Bronchial epithelial cell (primary cell): ENCODE measurements around the gene PCSK5. TPM values are rescaled to one million over a fixed set of nuclear protein-coding genes. Genes with fewer than 3 reads are reported as not detected.
"Not testable (repeated sequence)": the region's sequence is repeated elsewhere in the genome, so short reads cannot be mapped to it uniquely, and the experiment has no call there.

Source experiments
- DNase-seq: peaks from one replicate; pipeline ENCODE4 v3.0.0-alpha.2; 2010; ENCODE audit warnings: low read depth
- FAIRE-seq: peaks from 2 replicates; lab custom pipeline; 2011; peaks lifted over from hg19 to GRCh38; lab: Jason Lieb, UNC
- H3K27me3 ChIP-seq: 2 replicates; pipeline ENCODE4 v1.5.1; 2011; ENCODE audit warnings: low read length; ENCODE audit not compliant: control insufficient read depth, insufficient read depth
- H3K36me3 ChIP-seq: 2 replicates; pipeline ENCODE4 v1.5.1; 2011; ENCODE audit warnings: low read length; ENCODE audit not compliant: control insufficient read depth, insufficient read depth
- H3K4me3 ChIP-seq: 2 replicates; pipeline ENCODE4 v1.5.1; 2011; ENCODE audit warnings: mild to moderate bottlenecking, low read depth, low read length, control low read depth
- total RNA-seq: library from RNA; depleted of rRNA; stranded (reverse); fragments of >200 nt; gene quantifications from 2 replicates; pipeline ENCODE4 v1.2.1, GENCODE V29; 2014
- TF ChIP-seq, protein P1 (sequence below): IDR thresholded peaks from 2 replicates; pipeline ENCODE4 v1.5.1; 2011; ENCODE audit warnings: mild to moderate bottlenecking, moderate library complexity, low read length, control low read depth, inconsistent platforms; ENCODE audit not compliant: insufficient read depth, severe bottlenecking

Gene PCSK5
- total RNA-seq, 1 donor from 2014 or later = 4.2 TPM

GRCh38 chr9:75851917-75852316, 38.6 kb upstream of the PCSK5 start:
- TF ChIP-seq, protein P1, sequence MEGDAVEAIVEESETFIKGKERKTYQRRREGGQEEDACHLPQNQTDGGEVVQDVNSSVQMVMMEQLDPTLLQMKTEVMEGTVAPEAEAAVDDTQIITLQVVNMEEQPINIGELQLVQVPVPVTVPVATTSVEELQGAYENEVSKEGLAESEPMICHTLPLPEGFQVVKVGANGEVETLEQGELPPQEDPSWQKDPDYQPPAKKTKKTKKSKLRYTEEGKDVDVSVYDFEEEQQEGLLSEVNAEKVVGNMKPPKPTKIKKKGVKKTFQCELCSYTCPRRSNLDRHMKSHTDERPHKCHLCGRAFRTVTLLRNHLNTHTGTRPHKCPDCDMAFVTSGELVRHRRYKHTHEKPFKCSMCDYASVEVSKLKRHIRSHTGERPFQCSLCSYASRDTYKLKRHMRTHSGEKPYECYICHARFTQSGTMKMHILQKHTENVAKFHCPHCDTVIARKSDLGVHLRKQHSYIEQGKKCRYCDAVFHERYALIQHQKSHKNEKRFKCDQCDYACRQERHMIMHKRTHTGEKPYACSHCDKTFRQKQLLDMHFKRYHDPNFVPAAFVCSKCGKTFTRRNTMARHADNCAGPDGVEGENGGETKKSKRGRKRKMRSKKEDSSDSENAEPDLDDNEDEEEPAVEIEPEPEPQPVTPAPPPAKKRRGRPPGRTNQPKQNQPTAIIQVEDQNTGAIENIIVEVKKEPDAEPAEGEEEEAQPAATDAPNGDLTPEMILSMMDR = no peak
- no peak for DNase-seq
- FAIRE-seq = no peak
- Histone ChIP-seq H3K36me3 (no peaks in the 10 kb centered on the region), H3K4me3 (no peak overlapping the region), H3K27me3 (no peaks in the 10 kb centered on the region)

GRCh38 chr9:75852746-75853145, 37.7 kb upstream of the PCSK5 start:
- H3K27me3 ChIP-seq = no peaks in the 10 kb centered on the region
- FAIRE-seq (no peak), DNase-seq (no peak)
- no peaks in the 10 kb centered on the region for H3K36me3 ChIP-seq
- no peak overlapping the region for H3K4me3 ChIP-seq
- TF ChIP-seq, protein P1 = no peak

- TF ChIP-seq, protein P1 = peak; percentile 51
- H3K4me3 ChIP-seq = no peak overlapping the region
- no peaks in the 10 kb centered on the region for H3K36me3 ChIP-seq
- FAIRE-seq (no peak), DNase-seq (peak; percentile 46)
- no peaks in the 10 kb centered on the region for H3K27me3 ChIP-seq
Observed at GRCh38 chr9:75855509-75855908, 35.0 kb upstream of the PCSK5 start.

GRCh38 chr9:75858497-75859092, 31.9 kb upstream of the PCSK5 start:
- DNase-seq (no peak), FAIRE-seq (no peak)
- Histone ChIP-seq H3K36me3 (no peaks in the 10 kb centered on the region), H3K27me3 (no peaks in the 10 kb centered on the region), H3K4me3 (no peak overlapping the region)
- TF ChIP-seq, protein P1 = no peak

DNA sequence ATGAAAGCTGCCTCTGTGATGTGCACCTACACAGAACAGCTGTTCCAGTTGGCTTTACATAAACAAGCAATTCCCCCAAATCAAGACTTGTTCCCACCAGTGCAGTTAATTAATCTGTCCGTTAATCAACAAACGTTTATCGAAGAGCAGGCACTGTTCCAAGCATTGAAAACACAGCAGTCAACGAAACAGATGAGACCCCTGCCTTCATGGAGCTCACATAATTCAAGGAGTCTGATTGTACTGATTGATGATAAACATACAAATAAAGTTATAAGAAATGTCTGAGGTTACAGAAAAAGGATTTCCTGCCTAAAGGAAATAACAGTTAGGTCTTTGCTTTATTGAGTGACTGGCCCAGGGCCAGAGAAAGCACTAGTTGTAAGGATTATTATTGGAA, 26.2 kb upstream of the PCSK5 start:
- Histone ChIP-seq H3K27me3 (no peaks in the 10 kb centered on the region), H3K36me3 (no peaks in the 10 kb centered on the region), H3K4me3 (no peak overlapping the region)
- no peak for FAIRE-seq
- DNase-seq = no peak
- TF ChIP-seq, protein P1 = no peak

DNA sequence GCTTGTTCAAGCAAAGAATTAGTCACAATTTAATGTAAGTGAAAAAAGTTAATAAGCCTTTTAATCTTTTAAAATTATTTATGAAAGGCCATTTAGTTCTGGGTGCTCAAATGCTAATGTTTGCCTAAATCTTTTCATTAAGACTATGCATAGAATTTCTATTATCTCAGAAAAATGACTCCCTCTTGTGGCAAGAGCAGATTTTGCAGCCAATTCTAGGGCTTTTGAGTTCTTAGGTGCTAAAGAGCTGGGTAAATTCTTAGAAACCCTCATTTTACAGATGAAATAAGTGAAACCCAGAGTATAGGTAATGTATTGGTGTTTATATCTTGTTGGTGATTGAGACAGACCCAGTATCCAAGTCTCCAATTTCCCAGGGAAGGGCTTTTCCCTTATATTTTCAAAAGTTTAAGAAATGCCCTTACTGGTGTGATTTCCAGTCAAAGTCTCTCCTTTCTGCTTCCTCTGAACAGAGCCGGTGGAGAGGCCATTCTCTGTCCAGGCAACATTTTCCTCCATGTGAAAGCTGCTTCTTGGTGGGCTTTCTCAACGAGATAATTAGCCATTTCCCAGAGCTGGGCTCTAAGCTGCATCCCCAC, 24.1 kb upstream of the PCSK5 start:
- H3K36me3 ChIP-seq = no peaks in the 10 kb centered on the region
- no peaks in the 10 kb centered on the region for H3K27me3 ChIP-seq
- DNase-seq = peak; percentile 56
- FAIRE-seq = no peak
- TF ChIP-seq, protein P1 = peak; percentile 51
- H3K4me3 ChIP-seq = no peak overlapping the region

DNA sequence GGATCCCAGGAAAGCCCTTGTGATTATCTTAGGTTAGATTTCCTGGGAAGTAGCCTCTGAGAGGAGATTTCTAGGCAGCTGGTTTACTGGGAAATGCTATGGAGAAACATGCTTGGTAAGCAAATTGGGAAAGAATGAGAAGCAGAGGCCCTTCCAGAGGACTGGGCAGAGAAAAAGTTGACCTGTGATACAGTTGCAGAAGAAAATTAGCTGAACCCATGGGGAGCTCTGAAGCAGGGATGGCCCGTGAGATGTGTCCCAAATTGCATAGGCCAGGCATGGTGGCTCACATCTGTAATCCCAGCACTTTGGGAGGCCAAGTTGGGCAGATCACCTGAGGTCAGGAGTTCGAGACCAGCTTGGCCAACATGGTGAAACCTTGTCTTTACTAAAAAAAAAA, 21.9 kb upstream of the PCSK5 start:
- not testable (repeated sequence) for FAIRE-seq, H3K36me3 ChIP-seq, DNase-seq, H3K4me3 ChIP-seq, H3K27me3 ChIP-seq
